ENCODE results near the gene MAD1L1.
"Not testable (repeated sequence)": the region's sequence is repeated elsewhere in the genome, so short reads cannot be mapped to it uniquely, and the experiment has no call there.

Gene MAD1L1

DNA sequence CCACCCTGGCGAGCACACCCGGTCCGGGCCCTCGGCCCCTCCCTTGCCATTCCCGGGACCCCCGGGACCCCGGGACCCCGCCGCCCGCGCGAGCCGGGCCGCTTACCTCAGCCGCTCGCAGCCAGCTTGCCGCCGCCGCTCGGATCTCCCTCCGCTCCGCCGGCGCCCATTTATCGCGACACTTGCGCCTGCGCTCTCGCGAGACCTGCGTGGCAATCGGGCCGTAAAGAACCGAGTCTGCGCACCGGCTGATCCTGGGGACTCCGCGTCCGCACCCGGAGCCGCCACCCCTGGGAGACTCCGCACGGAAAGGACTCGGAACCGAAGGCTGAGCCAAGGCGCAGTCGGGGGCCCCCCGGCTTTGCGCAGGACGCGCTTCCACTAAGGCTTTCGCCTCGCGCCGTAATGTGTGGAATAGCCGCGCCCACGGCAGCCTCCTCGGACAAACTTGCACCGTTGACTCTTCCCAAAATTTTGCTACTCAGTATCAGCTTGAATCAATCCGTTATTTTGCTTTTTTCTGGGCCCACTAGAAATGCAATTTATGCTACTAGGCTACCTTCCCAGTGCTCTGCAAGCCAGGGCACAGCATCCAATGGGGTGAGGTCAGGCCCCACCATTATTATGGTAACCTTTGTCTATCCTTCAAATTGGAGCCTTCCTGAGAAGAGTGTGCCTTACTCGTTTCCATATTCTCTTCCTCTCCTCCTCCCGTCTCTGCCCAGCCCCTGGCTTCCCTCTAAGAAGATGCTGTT is at the start of gene MAD1L1:
Gene MAD1L1, minus strand, starts transcription at position 180 of the 755 bp plus-strand sequence. CDS start 2,812 bp downstream, outside the sequence.
- DNase-seq: peak; percentile 62

DNA sequence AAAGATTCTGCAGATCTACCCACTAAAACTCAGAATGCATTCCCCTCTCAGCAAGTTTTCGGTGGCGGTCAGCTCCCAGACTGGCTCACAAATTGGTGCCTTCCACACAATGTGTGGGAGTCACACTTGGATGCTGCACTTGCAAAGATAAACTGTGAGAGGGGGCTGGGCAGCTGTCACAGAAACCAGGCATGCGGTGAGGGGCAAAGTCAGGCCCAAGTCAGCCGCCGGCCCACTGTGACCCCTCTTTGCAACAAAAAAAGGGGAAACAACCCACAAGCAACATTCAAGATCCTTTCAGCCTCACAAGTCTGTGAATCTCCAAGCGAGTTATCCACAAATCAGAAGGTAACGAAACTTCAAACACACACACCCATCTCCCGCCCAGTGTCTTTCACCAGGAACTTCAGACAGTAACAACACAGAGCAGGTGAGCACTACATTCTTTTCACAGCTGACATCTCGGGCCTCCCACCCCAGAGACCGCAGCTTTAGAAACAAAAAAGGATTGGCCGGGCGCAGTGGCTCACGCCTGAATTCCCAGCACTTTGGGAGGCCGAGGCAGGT is 49.5 kb upstream of the MAD1L1 start:
- no peak for DNase-seq

DNA sequence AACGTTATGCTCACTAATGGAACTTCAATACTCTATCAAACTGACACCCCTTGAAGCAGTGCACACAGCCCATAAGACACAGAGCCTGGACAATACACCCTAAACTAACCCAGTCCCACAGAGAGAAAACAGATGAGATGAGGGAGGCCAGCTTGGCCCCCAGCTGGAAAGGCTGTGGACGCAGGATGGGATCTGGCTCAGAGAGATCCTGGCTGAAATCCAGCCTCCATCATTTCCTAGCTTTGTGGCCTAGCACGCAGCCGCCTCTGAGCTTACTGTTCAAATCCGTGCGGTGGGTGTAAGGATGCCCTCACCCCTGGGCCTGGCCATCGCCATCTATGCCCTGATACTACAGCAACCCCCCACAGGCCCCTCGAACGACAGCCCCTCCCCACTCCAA is 48.8 kb upstream of the MAD1L1 start:
- DNase-seq: no peak

DNA sequence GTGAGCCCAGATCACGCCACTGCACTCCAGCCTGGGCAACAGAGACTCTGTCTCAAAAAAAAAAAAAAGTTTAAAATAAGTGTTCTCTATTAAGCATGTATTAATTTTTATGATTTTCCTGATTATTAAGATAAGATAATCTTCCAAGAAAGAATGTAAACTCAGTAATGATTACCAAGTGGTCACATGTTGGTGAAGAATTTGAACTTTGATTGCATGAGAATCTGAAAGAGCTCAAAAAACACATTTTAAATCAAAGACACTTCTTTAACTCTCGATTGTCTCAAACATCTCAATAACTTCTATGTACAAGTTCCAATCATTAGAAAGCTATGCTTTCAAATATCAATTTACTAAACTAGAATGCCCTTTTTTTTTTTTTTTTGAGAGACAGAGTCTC is 47.7 kb upstream of the MAD1L1 start:
- no peak for DNase-seq

DNA sequence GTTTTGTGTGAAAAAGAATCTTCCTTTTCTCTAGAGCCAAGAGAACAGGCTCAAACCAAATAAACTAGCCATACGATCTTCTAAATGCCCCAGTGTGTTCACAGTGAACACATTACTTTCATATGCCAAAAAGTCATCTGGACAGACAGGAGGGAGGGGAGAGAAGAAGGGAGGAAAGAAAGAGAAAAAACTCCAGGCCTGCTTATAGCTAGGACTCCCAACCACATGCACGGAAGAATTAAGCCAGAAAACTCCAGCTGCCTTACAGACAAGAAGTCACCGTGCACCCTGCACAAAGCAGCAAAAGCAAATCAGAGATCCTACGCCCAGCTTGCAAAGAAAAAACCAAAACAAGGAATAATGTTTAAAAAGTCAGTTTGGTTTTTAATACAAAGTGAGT is 47.2 kb upstream of the MAD1L1 start:
- DNase-seq: no peak

DNA sequence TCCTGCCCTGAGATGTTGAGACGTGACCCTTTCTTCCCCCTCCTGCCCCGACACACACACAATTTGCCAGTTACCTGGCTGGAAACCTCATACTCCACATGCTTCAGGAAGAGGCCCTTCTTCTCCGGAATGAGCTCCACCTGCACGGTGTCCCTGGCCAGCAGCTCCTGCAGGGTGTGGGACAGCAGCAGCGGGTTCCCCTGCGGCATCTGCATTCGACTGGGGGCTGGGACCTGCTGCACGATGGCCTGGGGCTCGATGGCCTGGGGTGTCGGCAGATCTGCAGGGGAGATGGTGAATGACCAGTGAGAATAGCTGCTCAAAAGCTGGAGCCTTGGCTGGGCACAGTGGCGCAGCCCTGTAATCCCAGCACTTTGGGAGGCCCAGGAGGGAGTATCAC is 45.3 kb upstream of the MAD1L1 start:
- no peak for DNase-seq

DNA sequence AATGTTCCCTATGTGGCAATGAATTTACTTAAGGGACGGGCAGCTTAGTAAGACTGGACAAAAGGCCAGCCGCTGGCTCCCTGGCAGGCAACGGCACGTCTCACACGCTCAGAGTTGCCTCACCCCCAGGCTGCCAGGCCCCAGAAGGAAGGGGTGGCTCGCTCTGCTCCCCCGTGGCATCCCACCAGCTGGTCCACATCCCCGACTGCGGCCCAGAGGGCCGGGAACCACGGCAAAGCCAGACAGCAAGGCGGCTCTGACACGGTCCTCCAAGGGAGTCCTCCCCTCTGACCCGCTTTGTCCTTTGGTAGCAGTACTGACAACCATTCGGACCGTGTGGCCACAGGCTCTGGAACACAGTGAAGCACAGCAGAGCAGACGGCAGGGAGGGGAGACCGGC is 43.4 kb upstream of the MAD1L1 start:
- no peak for DNase-seq

DNA sequence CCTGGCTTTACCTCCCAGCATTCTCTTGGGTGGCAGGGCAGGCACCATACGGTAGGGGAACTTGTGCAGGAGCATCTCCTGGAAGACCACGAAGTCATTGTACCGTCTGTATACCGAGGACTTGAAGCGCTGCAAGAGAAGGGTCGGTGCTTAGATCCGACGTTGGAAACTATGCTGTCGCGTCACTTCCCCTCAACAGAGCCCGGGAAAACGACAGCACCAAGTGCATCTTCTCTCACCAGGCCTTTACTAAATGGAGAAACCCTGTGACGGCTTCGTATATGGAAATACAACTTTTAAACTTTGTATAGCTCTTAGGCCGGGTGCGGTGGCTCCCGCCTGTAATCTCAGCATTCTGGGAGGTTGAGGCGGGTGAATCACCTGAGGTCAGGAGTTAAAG is 42.4 kb upstream of the MAD1L1 start:
- no peak for DNase-seq

DNA sequence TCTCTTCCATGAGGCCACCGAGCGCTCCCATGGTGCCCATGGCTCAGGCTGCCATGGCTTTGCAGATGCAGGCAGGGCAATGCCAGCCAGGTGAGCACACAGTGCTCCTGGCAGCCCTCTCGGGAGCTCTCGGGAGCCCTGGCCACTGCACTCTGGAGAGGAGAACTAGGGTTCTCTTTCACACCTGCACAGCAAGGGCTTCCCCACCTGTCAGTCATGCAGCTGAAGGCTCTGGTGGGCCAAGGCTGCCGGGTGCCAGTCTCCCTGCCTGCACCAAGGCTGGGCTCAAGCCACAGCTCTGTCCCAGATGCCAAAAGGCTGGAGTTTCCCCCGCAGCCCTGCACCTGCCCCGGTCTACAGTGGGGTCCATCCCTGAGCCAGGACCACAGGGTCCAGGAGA is 41.9 kb upstream of the MAD1L1 start:
- no peak for DNase-seq

DNA sequence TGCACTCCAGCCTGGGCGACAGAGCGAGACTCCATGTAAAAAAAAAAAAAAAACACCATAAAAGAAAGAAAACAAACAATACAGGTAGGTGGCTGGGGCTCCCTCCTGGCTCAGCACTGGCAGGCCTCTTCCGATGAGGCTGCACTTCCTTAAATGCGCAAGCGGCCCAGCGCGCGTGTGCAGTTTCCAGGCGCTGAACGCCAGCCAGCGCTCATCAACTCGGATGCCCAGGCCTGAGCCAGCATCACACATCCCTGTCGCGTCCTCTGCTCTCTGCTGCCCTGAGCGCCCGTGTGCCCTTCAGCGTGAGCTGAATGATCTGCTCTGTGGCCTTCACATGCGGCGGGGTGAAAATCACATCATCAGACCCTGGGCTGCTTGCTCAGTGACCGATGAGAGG is 41.1 kb upstream of the MAD1L1 start:
- no peak for DNase-seq

DNA sequence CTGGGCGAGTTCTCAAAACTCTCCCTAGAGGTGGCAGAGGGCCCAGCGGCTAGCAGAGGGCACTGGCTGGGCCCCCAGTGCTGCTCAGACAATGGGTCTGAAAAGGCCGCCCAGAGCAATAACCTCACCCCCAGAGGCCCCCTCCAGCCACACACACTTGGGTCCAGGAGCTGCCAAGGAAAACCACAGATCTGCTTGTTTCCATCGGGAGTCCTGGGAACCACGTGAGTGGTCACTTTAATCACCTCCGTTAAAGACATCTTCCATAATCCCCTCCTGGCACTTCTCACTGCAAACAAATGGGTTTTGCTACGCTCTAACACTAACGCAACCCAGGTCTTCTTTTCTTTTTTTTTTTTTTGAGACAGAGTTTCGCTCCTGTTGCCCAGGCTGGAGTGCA is 39.3 kb upstream of the MAD1L1 start:
- DNase-seq: no peak

DNA sequence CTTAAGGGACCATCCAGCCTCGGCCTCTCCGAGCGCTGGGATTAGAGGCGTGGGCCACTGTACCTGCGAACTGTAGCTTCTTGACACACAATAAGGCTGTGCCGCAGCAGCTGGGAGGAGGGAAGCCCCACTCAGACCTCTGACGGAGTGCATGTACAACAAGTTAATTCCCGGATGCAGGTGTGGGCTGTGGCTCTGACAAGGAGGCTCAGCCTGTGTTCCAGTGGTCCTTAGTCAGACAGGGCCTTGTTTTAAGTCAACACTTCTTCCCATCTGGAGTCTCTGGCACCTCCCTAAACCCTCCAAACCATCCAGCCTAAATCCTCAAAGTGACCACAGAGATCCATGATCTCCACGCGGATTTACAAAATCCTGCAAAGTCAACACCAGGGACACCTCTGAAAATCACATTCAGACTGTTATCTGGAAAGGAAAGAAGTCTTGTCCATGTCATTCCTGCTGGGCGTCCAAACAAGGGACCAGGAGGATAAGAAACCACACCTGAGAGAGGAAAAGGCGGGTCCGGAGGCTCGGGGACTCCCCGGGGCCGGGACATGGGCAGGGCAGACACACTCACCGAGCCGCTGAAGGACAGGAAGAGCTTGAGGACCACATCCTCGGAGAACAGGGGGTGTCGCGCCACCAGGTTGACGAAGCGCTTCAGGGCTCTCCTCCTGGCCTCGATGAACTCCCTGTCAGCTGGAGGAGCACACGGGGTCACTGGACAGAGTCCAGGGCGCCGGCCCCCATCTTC is 38.7 kb upstream of the MAD1L1 start:
- DNase-seq: no peak

DNA sequence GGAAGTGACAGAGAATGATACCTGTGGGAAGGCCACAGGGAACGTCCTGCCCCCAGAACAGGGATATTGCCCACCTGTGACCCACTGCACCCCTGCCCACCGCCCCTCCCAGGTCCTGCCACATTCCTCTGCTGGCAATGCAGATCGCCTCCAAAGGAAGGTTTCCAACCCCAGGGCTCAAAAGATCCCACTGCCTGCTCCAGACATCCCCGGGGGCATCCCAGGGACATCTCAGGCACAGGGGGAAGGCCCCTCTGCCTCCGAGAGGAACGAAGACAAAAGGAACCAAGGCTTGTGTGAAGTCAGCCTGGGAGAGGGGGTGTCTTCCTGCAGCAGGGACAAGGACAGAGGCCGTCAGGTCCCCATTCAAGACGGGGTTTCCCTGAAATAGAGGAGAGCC is 37.8 kb upstream of the MAD1L1 start:
- DNase-seq: no peak

DNA sequence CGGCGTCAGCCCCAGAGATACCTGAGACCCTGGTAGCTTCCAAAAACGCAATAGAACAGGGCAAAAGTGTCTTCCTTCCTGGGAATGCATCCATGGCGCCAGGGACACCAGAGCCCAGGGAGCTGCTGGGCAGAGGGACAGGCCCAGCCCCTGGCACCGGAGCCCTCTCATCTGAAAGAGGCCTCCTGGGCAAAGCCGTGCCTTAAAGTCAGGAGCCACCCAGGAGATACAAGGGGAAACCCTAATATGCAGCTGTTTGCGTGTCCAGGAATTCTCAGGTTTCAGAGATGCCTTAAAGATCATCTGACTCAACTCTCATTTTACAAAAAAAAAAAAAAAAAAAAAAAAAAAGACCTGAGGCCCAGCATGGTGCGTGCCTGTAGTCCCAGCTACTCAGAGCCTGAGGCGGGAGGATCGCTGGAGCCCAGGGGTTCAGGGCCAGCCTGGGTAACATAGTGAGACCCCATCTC is 37.3 kb upstream of the MAD1L1 start:
- DNase-seq: no peak

DNA sequence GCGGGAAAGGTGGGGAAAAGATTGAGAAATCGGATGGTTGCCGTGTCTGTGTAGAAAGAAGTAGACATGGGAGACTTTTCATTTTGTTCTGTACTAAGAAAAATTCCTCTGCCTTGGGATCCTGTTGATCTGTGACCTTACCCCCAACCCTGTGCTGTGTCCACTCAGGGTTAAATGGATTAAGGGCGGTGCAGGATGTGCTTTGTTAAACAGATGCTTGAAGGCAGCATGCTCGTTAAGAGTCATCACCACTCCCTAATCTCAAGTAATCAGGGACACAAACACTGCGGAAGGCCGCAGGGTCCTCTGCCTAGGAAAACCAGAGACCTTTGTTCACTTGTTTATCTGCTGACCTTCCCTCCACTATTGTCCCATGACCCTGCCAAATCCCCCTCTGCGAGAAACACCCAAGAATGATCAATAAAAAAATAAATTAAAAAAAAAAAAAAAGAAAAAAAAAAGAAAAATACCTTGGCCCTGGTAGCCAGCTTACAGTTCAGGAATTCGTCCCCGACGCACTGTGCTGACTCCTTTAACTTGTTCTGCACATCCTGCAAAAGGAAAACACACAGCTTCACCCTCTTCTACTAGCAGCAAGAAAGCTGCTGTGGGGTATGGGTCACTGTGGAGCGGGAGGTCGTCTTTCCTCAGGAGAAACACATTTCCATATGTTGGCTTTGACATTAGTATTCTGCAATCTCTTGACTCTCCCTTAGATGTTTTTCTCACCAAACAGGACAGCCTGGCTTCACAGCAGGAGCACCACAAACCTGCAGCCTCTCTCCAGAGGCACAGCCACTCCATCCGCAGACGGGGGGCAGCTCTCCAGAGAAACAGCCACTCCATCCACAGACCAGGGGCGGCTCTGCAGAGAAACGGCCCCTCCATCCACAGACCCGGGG is 36.6 kb upstream of the MAD1L1 start:
- not testable (repeated sequence) for DNase-seq

DNA sequence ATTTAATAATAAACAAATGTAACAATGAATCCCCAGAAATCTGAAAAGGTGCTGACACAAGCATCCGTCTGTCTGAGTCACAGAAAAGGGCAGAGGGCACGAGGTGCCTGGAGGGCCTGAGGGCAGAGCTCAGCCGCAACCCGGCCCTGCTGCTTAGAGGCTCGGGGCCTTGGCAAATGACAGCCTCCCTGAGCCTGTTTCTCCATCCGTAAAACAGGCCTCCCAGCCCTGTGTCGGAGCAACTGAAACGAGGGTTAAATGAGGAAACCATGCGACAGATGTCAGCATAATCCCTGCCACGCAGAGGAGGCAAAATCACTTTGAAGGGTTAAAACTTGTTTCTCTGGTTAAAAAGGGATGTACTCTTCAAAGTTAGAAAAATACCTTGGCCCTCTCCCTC is 34.2 kb upstream of the MAD1L1 start:
- DNase-seq: no peak

DNA sequence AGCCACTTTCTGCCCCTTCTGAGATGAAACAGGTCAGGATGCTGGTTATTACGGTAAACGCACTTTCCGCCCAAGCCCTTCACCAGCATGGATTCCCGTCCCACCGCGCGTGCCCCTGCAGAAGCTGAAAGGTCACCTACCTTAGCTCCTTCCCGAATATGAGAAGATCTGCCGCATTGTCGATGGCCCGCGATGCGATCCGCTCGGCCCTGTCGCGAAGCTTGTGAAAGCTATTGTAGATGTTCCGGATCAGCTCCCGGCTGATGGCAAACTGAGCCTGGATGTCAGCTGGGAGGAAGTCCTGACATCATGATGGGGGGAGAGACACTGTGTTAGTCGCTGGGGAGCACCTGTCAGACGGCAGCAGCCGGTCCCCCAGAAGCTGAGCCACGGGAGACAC is 31.4 kb upstream of the MAD1L1 start:
- DNase-seq: no peak

DNA sequence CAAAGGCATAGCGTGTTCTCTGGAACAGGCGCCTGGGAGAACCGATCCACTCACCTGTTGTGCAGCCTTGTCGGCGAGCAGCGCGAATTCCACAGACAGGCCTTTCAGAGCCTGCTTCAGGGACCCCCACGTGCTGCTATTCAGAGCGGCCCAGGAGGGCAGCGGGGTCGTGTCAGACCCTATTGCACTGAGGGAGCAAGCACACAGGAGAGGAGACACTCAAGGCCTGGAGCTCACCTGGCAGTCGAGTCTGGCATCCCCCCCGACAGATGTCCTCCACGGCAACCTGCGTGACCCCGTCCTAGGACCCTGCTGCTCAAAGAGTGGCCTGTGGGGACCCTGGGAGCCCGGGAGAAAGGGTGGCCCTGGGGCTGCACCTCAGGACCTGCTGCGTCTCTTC is 30.4 kb upstream of the MAD1L1 start:
- DNase-seq: no peak

DNA sequence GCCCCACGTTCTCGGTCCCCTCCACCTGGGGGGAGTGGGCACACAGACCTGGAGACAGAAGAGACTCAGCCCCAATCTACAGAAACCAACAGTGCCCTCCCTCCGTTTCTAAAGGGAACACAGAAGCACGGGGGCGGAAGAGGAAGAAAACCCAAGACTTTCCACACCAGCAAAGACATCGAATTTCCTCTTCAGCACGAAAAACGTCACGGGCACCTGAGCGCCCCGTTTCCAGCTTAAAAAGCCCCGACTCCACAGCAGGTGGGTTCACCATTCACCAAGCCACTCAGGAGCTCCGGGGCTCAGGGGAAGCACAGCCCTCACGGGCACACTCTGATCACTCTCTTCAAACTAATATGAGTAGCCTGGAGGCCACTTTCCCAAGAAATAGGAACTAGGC is 28.9 kb upstream of the MAD1L1 start:
- peak; percentile 67 for DNase-seq

DNA sequence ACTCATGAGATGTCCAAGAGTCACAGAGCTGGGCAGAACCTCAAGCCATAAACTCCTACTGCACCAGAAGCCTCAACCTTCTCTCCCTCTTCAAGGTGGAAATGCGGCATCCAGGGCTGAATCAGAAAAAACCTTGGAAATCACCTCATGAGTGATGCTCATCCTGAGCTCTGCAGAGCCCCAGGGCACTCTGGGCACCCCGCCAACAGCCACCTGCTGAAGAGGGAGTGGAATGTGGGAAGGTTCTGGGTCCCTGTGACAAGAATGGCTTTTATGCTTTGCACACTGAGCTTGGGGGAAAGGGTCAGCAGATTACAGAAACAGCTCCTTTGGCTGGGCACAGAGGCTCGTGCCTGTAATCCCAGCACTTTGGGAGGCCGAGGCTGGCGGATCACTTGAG is 28.1 kb upstream of the MAD1L1 start:
- DNase-seq: no peak

DNA sequence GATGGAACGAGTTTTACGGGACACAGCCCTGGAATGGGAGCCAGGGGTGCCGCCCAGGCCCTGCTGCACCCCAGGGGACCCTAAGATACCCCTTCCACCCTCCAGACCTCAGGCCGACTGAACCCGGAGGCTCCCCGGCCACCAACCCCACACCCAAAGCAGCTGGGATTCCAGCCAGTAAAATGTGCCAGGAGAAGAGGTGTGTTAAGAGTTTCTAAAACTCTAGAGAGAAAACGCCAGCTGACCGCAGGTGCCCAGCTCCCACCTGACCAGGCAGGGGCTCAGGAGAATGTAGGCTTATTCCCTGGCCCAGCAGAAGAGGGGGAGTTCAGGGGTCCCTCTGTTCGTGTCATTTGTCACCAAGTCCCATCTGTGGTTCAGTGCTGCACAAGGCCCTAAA is 26.7 kb upstream of the MAD1L1 start:
- no peak for DNase-seq

DNA sequence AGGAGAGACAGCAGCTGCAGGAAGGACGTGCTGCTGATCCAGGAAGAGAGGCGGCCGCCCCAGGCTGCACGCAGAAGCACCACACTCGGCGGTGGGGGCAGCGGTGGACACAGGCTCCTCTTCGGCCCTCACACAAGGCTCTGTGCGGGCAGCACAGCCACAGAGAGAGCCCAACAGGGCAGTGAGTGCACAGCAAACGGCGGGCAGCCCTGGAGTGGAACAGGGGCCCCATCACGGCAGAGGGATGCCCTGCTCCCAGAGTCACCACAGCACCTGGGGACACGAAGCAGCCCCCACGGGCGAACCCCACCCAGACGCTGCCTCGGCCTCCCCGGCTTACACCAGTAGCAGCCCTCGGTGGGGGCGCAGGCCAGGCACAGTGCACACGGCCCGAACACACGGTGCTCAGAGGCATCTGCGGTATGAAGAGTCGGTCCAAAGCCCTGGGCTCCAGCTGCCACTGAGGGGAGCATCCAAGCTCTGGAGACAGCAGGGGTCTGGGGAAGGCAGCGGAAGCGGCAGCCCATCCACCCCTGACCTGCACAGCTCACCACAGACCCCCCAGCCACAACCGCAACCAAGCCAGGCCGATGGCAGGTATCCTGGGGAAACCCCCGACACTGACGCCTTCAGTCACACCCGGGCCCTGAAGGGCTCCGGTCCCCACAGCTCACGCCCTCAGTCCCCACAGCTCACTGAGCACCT is 26.1 kb upstream of the MAD1L1 start:
- DNase-seq: no peak
